ENCODE measurements around the gene ETFDH. TPM values are rescaled to one million over a fixed set of nuclear protein-coding genes. Genes with fewer than 3 reads are reported as not detected.

Gene ETFDH
- total and polyA plus RNA-seq, 9 of the 15 experiments (the other 6 are each of a cell fraction or from before 2014, with no cell fraction given) = 14.6 to 33.6 (median 25.9) TPM

DNA sequence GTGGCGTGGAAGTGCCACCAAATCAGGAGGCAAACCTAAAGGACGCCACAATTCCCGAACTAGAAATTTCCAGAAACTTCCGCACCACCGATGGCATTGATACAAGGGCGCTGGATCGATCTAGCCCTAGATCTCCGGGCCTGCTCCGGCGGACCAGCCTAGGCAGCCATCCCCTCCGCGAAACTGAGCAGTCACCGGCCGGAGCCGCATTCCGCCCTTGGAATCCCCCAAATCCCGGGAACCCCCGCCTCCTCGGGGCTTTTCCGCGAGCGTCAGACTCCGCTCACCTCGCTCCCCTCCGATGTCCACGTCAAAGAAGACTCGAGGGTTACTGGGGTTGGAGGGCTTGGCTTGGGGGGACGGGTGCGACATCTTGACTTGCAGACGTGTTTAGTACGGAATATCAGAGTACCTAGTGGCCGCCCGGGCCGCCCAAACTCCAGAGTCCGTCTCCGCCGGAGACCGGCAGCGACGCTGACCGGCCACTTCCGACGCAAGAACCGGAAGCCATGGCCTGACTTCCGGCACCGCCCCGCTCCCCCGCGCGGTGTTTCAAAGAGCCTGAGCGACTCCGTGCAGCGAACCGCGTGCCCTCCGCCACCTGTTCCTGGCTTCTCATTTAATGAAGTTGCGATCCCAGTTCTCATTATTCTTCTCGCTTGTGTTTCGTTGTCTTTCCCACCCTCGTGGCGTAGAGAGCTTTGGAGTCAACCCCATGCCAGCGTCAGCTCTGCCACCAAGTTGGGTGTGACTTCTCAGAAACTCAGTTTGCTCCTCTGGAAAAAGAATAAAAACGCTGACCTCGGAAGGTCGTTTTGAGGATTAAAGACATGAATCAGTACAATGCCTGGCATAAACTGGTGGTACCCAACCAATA is 51.1 kb downstream of the ETFDH start, which contains the start of gene PPID (continued):
- TF ChIP-seq E2F5 (CRISPR knock-in tag; IDR thresholded peaks at IDR 0.05) = no peak
- TF ChIP-seq TFAP4 (CRISPR knock-in tag; IDR thresholded peaks at IDR 0.05; ENCODE audit: borderline replicate concordance) = peak; percentile 96
- TF ChIP-seq SRSF3 (IDR thresholded peaks at IDR 0.05; ENCODE audit: insufficient read depth, low read length) = no peak
- TF ChIP-seq SIN3A (IDR thresholded peaks at IDR 0.05; ENCODE audit: borderline replicate concordance in 2 of 2, control insufficient read depth in 1 of 2, low read depth in 2 of 2, low read length in 2 of 2) = peak; percentile 67 to 74; a peak in 3 of 4 replicates
- no peak for TF ChIP-seq HNRNPH1 (optimal IDR thresholded peaks at IDR 0.05; ENCODE audit: low read depth, low read length)
- TF ChIP-seq TOE1 (IDR thresholded peaks at IDR 0.05; ENCODE audit: borderline replicate concordance) = no peak
- TF ChIP-seq TOE1 (CRISPR knock-in tag; IDR thresholded peaks at IDR 0.05; ENCODE audit: borderline replicate concordance, low read depth) = 0 out of 2 replicates have a peak, but pooled peaks have one; percentile 19
- peak; percentile 56; the same call in 1 of the 2 replicates for TF ChIP-seq GMEB1 (CRISPR knock-in tag; IDR thresholded peaks at IDR 0.05)
- TF ChIP-seq, protein P1, sequence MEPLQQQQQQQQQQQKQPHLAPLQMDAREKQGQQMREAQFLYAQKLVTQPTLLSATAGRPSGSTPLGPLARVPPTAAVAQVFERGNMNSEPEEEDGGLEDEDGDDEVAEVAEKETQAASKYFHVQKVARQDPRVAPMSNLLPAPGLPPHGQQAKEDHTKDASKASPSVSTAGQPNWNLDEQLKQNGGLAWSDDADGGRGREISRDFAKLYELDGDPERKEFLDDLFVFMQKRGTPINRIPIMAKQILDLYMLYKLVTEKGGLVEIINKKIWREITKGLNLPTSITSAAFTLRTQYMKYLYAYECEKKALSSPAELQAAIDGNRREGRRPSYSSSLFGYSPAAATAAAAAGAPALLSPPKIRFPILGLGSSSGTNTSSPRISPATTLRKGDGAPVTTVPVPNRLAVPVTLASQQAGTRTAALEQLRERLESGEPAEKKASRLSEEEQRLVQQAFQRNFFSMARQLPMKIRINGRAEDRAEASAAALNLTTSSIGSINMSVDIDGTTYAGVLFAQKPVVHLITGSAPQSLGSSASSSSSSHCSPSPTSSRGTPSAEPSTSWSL (CRISPR knock-in tag; IDR thresholded peaks at IDR 0.05; ENCODE audit: borderline replicate concordance) = no peak
- TF ChIP-seq GTF2E2 (tag; IDR thresholded peaks at IDR 0.05) = 0 out of 2 replicates have a peak, but pooled peaks have one; percentile 86
- TF ChIP-seq ZNF766 (CRISPR knock-in tag; conservative IDR thresholded peaks at IDR 0.05) = peak; percentile 46; the same call in 1 of the 2 replicates
- TF ChIP-seq ZNF561 (CRISPR knock-in tag; conservative IDR thresholded peaks at IDR 0.05) = no peak
- TF ChIP-seq DLX4 (CRISPR knock-in tag; IDR thresholded peaks at IDR 0.05) = no peak
- TF ChIP-seq, protein P2, sequence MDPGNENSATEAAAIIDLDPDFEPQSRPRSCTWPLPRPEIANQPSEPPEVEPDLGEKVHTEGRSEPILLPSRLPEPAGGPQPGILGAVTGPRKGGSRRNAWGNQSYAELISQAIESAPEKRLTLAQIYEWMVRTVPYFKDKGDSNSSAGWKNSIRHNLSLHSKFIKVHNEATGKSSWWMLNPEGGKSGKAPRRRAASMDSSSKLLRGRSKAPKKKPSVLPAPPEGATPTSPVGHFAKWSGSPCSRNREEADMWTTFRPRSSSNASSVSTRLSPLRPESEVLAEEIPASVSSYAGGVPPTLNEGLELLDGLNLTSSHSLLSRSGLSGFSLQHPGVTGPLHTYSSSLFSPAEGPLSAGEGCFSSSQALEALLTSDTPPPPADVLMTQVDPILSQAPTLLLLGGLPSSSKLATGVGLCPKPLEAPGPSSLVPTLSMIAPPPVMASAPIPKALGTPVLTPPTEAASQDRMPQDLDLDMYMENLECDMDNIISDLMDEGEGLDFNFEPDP (CRISPR knock-in tag; IDR thresholded peaks at IDR 0.05) = no peak
- TF ChIP-seq NR2C1 (IDR thresholded peaks at IDR 0.05) = no peak
- peak; percentile 44; the same call in 1 of the 2 replicates for TF ChIP-seq NR2C1 (tag; IDR thresholded peaks at IDR 0.05)
- peak; percentile 60 to 67; a peak in 2 of 4 replicates for TF ChIP-seq FOXK2 (conservative IDR thresholded peaks at IDR 0.05 in 1 of 2, IDR thresholded peaks at IDR 0.05 in 1 of 2; ENCODE audit: low read depth in 2 of 2)
- TF ChIP-seq MTA2 (IDR thresholded peaks at IDR 0.05; ENCODE audit: low read depth) = no peak

Measured in K562 (cell line).